ENCODE measurements around the gene AGO1. TPM values are rescaled to one million over a fixed set of nuclear protein-coding genes. Genes with fewer than 3 reads are reported as not detected.

The AGO1 gene
- total RNA-seq, 1 experiment from 2014 or later: 28.9 TPM

DNA sequence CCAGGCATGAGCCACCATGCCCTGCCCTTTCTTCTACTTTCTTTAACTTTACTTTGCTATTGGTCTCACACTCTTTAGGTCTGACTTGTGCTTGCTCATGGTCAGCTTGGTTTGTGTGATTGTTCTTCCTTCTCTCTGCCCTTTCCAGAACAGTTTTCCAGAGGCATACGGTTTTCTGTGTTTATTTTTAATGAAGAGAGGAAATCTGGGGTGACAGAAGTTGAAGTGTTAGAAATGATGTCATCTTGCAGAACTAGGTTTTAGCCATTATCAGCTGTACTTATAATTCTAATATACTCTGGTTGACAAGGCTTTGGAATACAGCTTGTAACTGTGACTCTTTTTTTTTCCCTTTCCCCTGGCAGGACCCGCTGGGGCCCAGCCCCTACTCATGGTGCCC lies 62.3 kb downstream of the AGO1 start:
- TF ChIP-seq, protein P1, sequence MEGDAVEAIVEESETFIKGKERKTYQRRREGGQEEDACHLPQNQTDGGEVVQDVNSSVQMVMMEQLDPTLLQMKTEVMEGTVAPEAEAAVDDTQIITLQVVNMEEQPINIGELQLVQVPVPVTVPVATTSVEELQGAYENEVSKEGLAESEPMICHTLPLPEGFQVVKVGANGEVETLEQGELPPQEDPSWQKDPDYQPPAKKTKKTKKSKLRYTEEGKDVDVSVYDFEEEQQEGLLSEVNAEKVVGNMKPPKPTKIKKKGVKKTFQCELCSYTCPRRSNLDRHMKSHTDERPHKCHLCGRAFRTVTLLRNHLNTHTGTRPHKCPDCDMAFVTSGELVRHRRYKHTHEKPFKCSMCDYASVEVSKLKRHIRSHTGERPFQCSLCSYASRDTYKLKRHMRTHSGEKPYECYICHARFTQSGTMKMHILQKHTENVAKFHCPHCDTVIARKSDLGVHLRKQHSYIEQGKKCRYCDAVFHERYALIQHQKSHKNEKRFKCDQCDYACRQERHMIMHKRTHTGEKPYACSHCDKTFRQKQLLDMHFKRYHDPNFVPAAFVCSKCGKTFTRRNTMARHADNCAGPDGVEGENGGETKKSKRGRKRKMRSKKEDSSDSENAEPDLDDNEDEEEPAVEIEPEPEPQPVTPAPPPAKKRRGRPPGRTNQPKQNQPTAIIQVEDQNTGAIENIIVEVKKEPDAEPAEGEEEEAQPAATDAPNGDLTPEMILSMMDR (IDR thresholded peaks at IDR 0.05; ENCODE audit: insufficient read depth in 1 of 2, low read depth in 1 of 2, low read length in 1 of 2, severe bottlenecking in 1 of 2, unreplicated experiment in 1 of 2): no peak
- no peak overlapping the region for H3K4me3 ChIP-seq (ENCODE audit: low read depth, low read length)
- intact Hi-C loops (cut with micrococcal nuclease; ENCODE audit: unreplicated experiment): no loop called here
- H3K9me3 Mint-ChIP-seq (ENCODE audit: unreplicated experiment): no peaks in the 10 kb centered on the region
- no peak overlapping the region for H3K4me3 Mint-ChIP-seq (ENCODE audit: unreplicated experiment)
- no peaks in the 10 kb centered on the region for H3K27me3 Mint-ChIP-seq (ENCODE audit: insufficient read depth, unreplicated experiment)
- H3K36me3 Mint-ChIP-seq (ENCODE audit: insufficient read depth, unreplicated experiment): peaks cover 5% of the 10 kb centered on the region
- ChIA-PET CTCF (no interaction called here), POLR2A (no interaction called here)
- H3K4me1 Mint-ChIP-seq (ENCODE audit: low read depth, unreplicated experiment): no peaks in the 10 kb centered on the region
- no peaks in the 10 kb centered on the region for H3K9me3 ChIP-seq
- H3K36me3 ChIP-seq (ENCODE audit: control insufficient read depth, insufficient read depth, low read length): no peaks in the 10 kb centered on the region
- no peaks in the 10 kb centered on the region for H3K4me1 ChIP-seq
- H3K27ac Mint-ChIP-seq (ENCODE audit: unreplicated experiment): no peak overlapping the region
- DNase-seq: no peak
- BruUV-seq (replicated peaks): no TSS peak
- H3K27me3 ChIP-seq (replicated peaks; ENCODE audit: control insufficient read depth, insufficient read depth, low read length): no peaks in the 10 kb centered on the region

DNA sequence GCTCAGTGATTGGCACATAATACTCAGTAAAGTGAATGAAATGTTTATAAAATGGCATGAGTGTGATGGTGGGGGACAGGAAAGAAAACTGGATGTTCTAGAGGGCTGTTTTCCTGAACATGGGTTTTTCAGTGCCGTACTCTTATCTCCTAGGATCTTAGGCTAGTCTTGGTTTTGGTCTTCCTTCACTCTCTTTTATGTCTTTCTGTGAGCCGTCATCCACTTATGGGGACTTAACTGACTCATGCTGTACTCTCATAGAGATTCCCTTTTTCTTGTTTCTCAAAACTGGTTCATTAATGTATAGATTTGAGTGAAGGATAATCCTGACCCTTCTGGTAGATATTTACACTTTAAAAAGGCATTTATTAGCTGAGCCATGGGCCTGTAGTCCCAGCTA lies 64.5 kb downstream of the AGO1 start:
- no peaks in the 10 kb centered on the region for H3K36me3 Mint-ChIP-seq (ENCODE audit: insufficient read depth, unreplicated experiment)
- H3K4me1 Mint-ChIP-seq (ENCODE audit: low read depth, unreplicated experiment): no peaks in the 10 kb centered on the region
- ChIA-PET POLR2A (no interaction called here), CTCF (no interaction called here)
- H3K36me3 ChIP-seq (ENCODE audit: control insufficient read depth, insufficient read depth, low read length): no peaks in the 10 kb centered on the region
- no peak for DNase-seq
- H3K27me3 ChIP-seq (replicated peaks; ENCODE audit: control insufficient read depth, insufficient read depth, low read length): no peaks in the 10 kb centered on the region
- no peak overlapping the region for H3K27ac Mint-ChIP-seq (ENCODE audit: unreplicated experiment)
- H3K9me3 Mint-ChIP-seq (ENCODE audit: unreplicated experiment): no peaks in the 10 kb centered on the region
- no peak overlapping the region for H3K4me3 Mint-ChIP-seq (ENCODE audit: unreplicated experiment)
- no peaks in the 10 kb centered on the region for H3K27me3 Mint-ChIP-seq (ENCODE audit: insufficient read depth, unreplicated experiment)
- H3K4me1 ChIP-seq: no peaks in the 10 kb centered on the region
- H3K9me3 ChIP-seq: no peaks in the 10 kb centered on the region
- intact Hi-C loops (cut with micrococcal nuclease; ENCODE audit: unreplicated experiment): no loop called here
- TF ChIP-seq, protein P1 (IDR thresholded peaks at IDR 0.05; ENCODE audit: insufficient read depth in 1 of 2, low read depth in 1 of 2, low read length in 1 of 2, severe bottlenecking in 1 of 2, unreplicated experiment in 1 of 2): no peak
- no peak overlapping the region for H3K4me3 ChIP-seq (ENCODE audit: low read depth, low read length)
- TSS peak; percentile 10 for BruUV-seq (replicated peaks)

DNA sequence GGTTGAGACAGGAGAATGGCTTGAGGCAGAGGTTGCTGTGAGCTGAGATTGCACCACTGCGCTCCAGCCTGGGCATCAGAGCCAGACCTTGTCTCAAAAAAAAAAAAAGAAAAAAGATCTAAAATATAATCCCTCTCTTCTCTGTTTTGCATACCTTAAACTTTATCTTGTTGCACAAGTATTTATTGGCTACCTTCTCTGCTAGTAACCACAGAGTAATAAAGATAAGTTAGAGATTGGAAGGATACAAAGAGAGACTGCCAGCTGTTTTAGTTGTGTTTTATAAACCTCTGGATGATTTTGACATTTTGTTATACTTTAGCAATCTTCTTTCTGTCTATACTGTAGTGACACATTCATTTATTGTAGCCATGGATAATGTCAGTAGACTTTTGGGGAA lies 75.5 kb downstream of the AGO1 start:
- intact Hi-C loops (cut with micrococcal nuclease; ENCODE audit: unreplicated experiment): no loop called here
- ChIA-PET POLR2A (no interaction called here), CTCF (no interaction called here)
- no peaks in the 10 kb centered on the region for H3K9me3 Mint-ChIP-seq (ENCODE audit: unreplicated experiment)
- no peaks in the 10 kb centered on the region for H3K36me3 ChIP-seq (ENCODE audit: control insufficient read depth, insufficient read depth, low read length)
- H3K27me3 ChIP-seq (replicated peaks; ENCODE audit: control insufficient read depth, insufficient read depth, low read length): no peaks in the 10 kb centered on the region
- H3K27ac Mint-ChIP-seq (ENCODE audit: unreplicated experiment): no peak overlapping the region
- DNase-seq: peak; percentile 8 to 34
- no peaks in the 10 kb centered on the region for H3K4me1 Mint-ChIP-seq (ENCODE audit: low read depth, unreplicated experiment)
- H3K4me3 ChIP-seq (ENCODE audit: low read depth, low read length): no peak overlapping the region
- no peaks in the 10 kb centered on the region for H3K27me3 Mint-ChIP-seq (ENCODE audit: insufficient read depth, unreplicated experiment)
- no peak overlapping the region for H3K4me3 Mint-ChIP-seq (ENCODE audit: unreplicated experiment)
- peaks cover 4% of the 10 kb centered on the region for H3K4me1 ChIP-seq
- no TSS peak for BruUV-seq (replicated peaks)
- peaks cover 6% of the 10 kb centered on the region for H3K36me3 Mint-ChIP-seq (ENCODE audit: insufficient read depth, unreplicated experiment)
- TF ChIP-seq, protein P1 (IDR thresholded peaks at IDR 0.05; ENCODE audit: insufficient read depth in 1 of 2, low read depth in 1 of 2, low read length in 1 of 2, severe bottlenecking in 1 of 2, unreplicated experiment in 1 of 2): no peak
- H3K9me3 ChIP-seq: no peaks in the 10 kb centered on the region

Measured in Caco-2 (cell line).